GM12878 (cell line): Measurements from ENCODE around the gene LAMA4. TPM values are rescaled to one million over a fixed set of nuclear protein-coding genes. Genes with fewer than 3 reads are reported as not detected.
A peak's percentile ranks its signal among the peaks of the same experiment; 100 is the strongest.

ENCODE experiments used
- ATAC-seq: fragments of 200-7000 bp; cut with Tn5 transposase; 3 replicates; pipeline ENCODE4 v1.9.1; 2020; ENCODE audit warnings: mild to moderate bottlenecking, moderate library complexity
- Bru-seq: library from RNA; stranded (reverse); fragments of 400-500 nt; gene quantifications from one replicate; lab custom pipeline; 2021; lab: Mats Ljungman, UMichigan
- BruChase-seq, 2 experiments: library from RNA; stranded (reverse); fragments of 400-500 nt; gene quantifications; one replicate each; lab custom pipeline; 2021; lab: Mats Ljungman, UMichigan
- BruUV-seq: library from RNA; stranded (reverse); fragments of 400-500 nt; replicated peaks from 2 replicates; lab custom pipeline; 2021; lab: Mats Ljungman, UMichigan
- CTCF ChIA-PET: fragments of 300-600 bp; sonication (Branson Sonifier 250); formaldehyde crosslinking; extraction: SDS; loops from one replicate; lab custom pipeline; 2021; ENCODE audit warnings: inconsistent platforms; lab: Yijun Ruan, JAX
- POLR2A ChIA-PET: fragments of 350-600 bp; formaldehyde crosslinking; extraction: SDS; loops from one replicate; lab custom pipeline; 2021; ENCODE audit warnings: inconsistent platforms; lab: Charles Lee
- RAD21 ChIA-PET: fragments of 300-600 bp; sonication (Branson Sonifier 250); formaldehyde crosslinking; loops from one replicate; lab custom pipeline; 2023; ENCODE audit warnings: antibody characterized with exemption; ENCODE audit not compliant: unreplicated experiment; lab: Charles Lee
- SMC1A ChIA-PET: fragments of 300-600 bp; sonication (Branson Sonifier 250); formaldehyde crosslinking; loops from one replicate; lab custom pipeline; 2023; ENCODE audit not compliant: unreplicated experiment, uncharacterized antibody; lab: Charles Lee
- DNase-seq: peaks from one replicate; pipeline ENCODE4 v3.0.0-alpha.2; 2011; ENCODE audit warnings: low read depth, low spot score
- FAIRE-seq: peaks from 3 replicates; lab custom pipeline; 2011; peaks lifted over from hg19 to GRCh38; lab: Jason Lieb, UNC
- H2AFZ ChIP-seq: 2 replicates; pipeline ENCODE4 v1.6.0; 2011; ENCODE audit warnings: low read depth, low read length, control low read depth; ENCODE audit not compliant: control insufficient read depth
- H3K27ac ChIP-seq: 2 replicates; pipeline ENCODE4 v1.5.1; 2011; ENCODE audit warnings: control low read depth; ENCODE audit not compliant: control insufficient read depth, insufficient read depth
- H3K27me3 ChIP-seq, 2 experiments: replicated peaks in 1 of 2; 2 replicates each; pipeline versions ENCODE4 v1.6.0 to v1.6.1; 2011; ENCODE audit warnings: low read length in 1 of 2; ENCODE audit not compliant: control insufficient read depth in 2 of 2, insufficient read depth in 2 of 2
- H3K36me3 ChIP-seq, 2 experiments: 2 replicates each; pipeline ENCODE4 v1.5.1; 2011; ENCODE audit warnings: low read length in 1 of 2; ENCODE audit not compliant: control insufficient read depth in 2 of 2, insufficient read depth in 2 of 2
- H3K4me1 ChIP-seq: 2 replicates; pipeline ENCODE4 v1.6.1; 2011; ENCODE audit warnings: mild to moderate bottlenecking, low read length, moderate library complexity, mixed read lengths; ENCODE audit not compliant: control insufficient read depth, insufficient read depth
- H3K4me2 ChIP-seq: 2 replicates; pipeline ENCODE4 v1.6.0; 2011; ENCODE audit warnings: control low read depth; ENCODE audit not compliant: control insufficient read depth, insufficient read depth
- H3K4me3 ChIP-seq: fragments of 200-600 bp; sonication (generic); 2 replicates; pipeline ENCODE4 v1.5.1; 2016
- H3K79me2 ChIP-seq: 2 replicates; pipeline ENCODE4 v1.6.0; 2011; ENCODE audit warnings: low read length; ENCODE audit not compliant: control insufficient read depth, insufficient read depth
- H3K9ac ChIP-seq: 2 replicates; pipeline ENCODE4 v1.8.0; 2011; ENCODE audit warnings: low read length, control low read depth, mixed read lengths; ENCODE audit not compliant: control insufficient read depth, insufficient read depth
- H3K9me3 ChIP-seq: replicated peaks from 3 replicates; pipeline ENCODE4 v1.5.1; 2011; ENCODE audit warnings: mild to moderate bottlenecking, low read length; ENCODE audit not compliant: control insufficient read depth, insufficient read depth
- H4K20me1 ChIP-seq: 2 replicates; pipeline ENCODE4 v1.6.0; 2011; ENCODE audit not compliant: control insufficient read depth, insufficient read depth
- MYB ChIP-seq: fragments of 150-350 bp; IDR thresholded peaks from 2 replicates; pipeline ENCODE4 v1.6.1; 2014; ENCODE audit warnings: mild to moderate bottlenecking, low read depth, low read length, borderline replicate concordance
- ZBED1 ChIP-seq: IDR thresholded peaks from 2 replicates; pipeline ENCODE4 v1.6.1; 2016; ENCODE audit warnings: borderline replicate concordance
- WGBS: methylation state at CpG from one replicate; pipeline ENCODE4 v1.1.6; 2016; ENCODE audit warnings: low lambda C conversion rate; ENCODE audit not compliant: insufficient replicate concordance, insufficient coverage; ENCODE audit errors: missing lambda C conversion rate; 5-methylcytosine and 5-hydroxymethylcytosine counted together
- in situ Hi-C: fragments of 300-500 bp; cut with MboI; formaldehyde crosslinking; loops from 9 replicates; pipeline ENCODE4 v1.14.3; 2018; ENCODE audit warnings: mixed read lengths
- intact Hi-C: fragments of 100-400 bp; cut with micrococcal nuclease; formaldehyde crosslinking; loops from one replicate; pipeline ENCODE4 v1.14.2; 2022; ENCODE audit not compliant: unreplicated experiment
- long read RNA-seq, 2 experiments: library from polyadenylated mRNA; unstranded; transcript quantifications; one replicate each; pipeline ENCODE4 v2.0.0, GENCODE V29; 2019 to 2020
- polyA minus RNA-seq, 3 experiments: library from RNA; depleted of rRNA, polyadenylated mRNA; stranded (reverse); fragments of >200 nt; gene quantifications; 2 replicates each; pipeline ENCODE4 v1.2.3, GENCODE V29; 2011
- polyA plus RNA-seq, 11 experiments: library from polyadenylated mRNA; depleted of rRNA in 4 of 11; unstranded in 6 of 11; stranded (reverse) in 5 of 11; fragments of >200 nt; fragmentation: Nextera tagmentation in 4 of 11; fragmentation: Illumina TruSeq in 1 of 11; extraction: Ambion mirVana in 4 of 11; extraction: Trizol in 1 of 11; gene quantifications; 1 replicate in 1 of 11; 2 replicates in 10 of 11; pipeline versions ENCODE4 v1.2.1 to v1.2.3, GENCODE V29; 2011 to 2016; ENCODE audit warnings: inconsistent platforms in 2 of 11, missing spikeins in 2 of 11, low read depth in 1 of 11
- total RNA-seq, 4 experiments: library from RNA; depleted of rRNA in 3 of 4; stranded (reverse); fragments of >200 nt in 3 of 4; fragmentation: Illumina TruSeq in 1 of 4; extraction: Trizol in 1 of 4; gene quantifications; 2 replicates each; pipeline versions ENCODE4 v1.2.1 to v1.2.3, GENCODE V29; 2013 to 2021

Gene LAMA4
- 0.73 TPM in 1 of 2 replicates, not detected in the other for total RNA-seq (2013; cell fraction: nucleolus; rRNA removed)
- not detected in 2 replicates for total RNA-seq (2014; rRNA removed)
- not detected in 2 replicates for total RNA-seq (2014; rRNA removed; fragmentation: Illumina TruSeq; extraction: Trizol)
- total RNA-seq (2021) = 0.21 and 0.27 TPM in 2 replicates
- polyA plus RNA-seq (2011; ENCODE audit: low read depth) = not detected
- polyA plus RNA-seq (2011; rRNA removed) = not detected in 2 replicates
- polyA plus RNA-seq (2011; cell fraction: cytosol; rRNA removed) = 0.15 TPM in 1 of 2 replicates, not detected in the other
- not detected in 2 replicates for polyA plus RNA-seq (2011; cell fraction: nucleus; rRNA removed)
- 0.09 TPM in 1 of 2 replicates, not detected in the other for polyA plus RNA-seq (2012)
- polyA plus RNA-seq (2014; fragmentation: Illumina TruSeq; extraction: Trizol) = not detected in 2 replicates
- polyA plus RNA-seq (2014; fragmentation: Nextera tagmentation; extraction: Ambion mirVana) = not detected
- not detected in 2 replicates for polyA plus RNA-seq (2014; rRNA removed)
- polyA plus RNA-seq (2016; fragmentation: Nextera tagmentation; extraction: Ambion mirVana) = under 1 TPM; 0.11 to 0.14 TPM
- not detected in 2 replicates for polyA minus RNA-seq (2011; rRNA and poly(A)+ RNA removed)
- polyA minus RNA-seq (2011; cell fraction: cytosol; rRNA and poly(A)+ RNA removed) = not detected in 2 replicates
- not detected in 2 replicates for polyA minus RNA-seq (2011; cell fraction: nucleus; rRNA and poly(A)+ RNA removed)
- not detected for Bru-seq, nascent RNA
- not detected for BruChase-seq, experiment 1, labeled RNA remaining after a 6-hour chase
- BruChase-seq, experiment 2, labeled RNA remaining after a 2-hour chase = percentile 0 among the genes with signal in this experiment
- long read RNA-seq, experiment 1 = 0 reads
- long read RNA-seq, experiment 2 = 0 reads

- ATAC-seq (peak; percentile 34), DNase-seq (no peak), FAIRE-seq (no peak)
- WGBS = 18% methylated on average over 51 of the region's 52 CpGs
- no peak within 1 kb of the TSS for H3K4me3 ChIP-seq
- in situ Hi-C loops (no loop called here), intact Hi-C loops (no loop called here)
- peaks cover 9 to 13% of the 10 kb centered on the region in 2 experiments; a peak in 3 of 4 replicates for H3K27me3 ChIP-seq
- no peaks in the 10 kb centered on the region for H3K79me2 ChIP-seq
- SMC1A ChIA-PET = no interaction called here
- no peaks in the 10 kb centered on the region for H3K9me3 ChIP-seq
- H3K27ac ChIP-seq = no peak within 1 kb of the TSS
- H3K4me2 ChIP-seq = no peak within 1 kb of the TSS; the same call in 1 of the 2 replicates
- no peaks in the 10 kb centered on the region for H3K36me3 ChIP-seq
- TF ChIP-seq MYB (no peak), ZBED1 (no peak)
- no peak within 1 kb of the TSS for H3K9ac ChIP-seq
- H4K20me1 ChIP-seq = no peaks in the 10 kb centered on the region
- BruUV-seq = no TSS peak
- RAD21 ChIA-PET = no interaction called here
- CTCF ChIA-PET = interaction anchor here (1.2 kb wide), 1 partner anchor 8 kb away, joined by 4 read pairs; no protein-coding TSS in a partner anchor
- POLR2A ChIA-PET = no interaction called here
- H2AFZ ChIP-seq = no peak within 1 kb of the TSS
- H3K4me1 ChIP-seq = no peaks in the 10 kb centered on the region
Observed at GRCh38 chr6:112253841-112254816, at the start of gene LAMA4. TSS of gene LAMA4 (minus strand) at chr6:112254567. CDS start at chr6:112254150, 417 bp downstream.
